Activated CD8-positive, alpha-beta memory T cell treated with anti-CD3 and anti-CD28 coated beads for 1 hour (primary cell): Measurements from ENCODE around the gene PANK3.
A peak's percentile ranks its signal among the peaks of the same experiment; 100 is the strongest.
"Not testable (repeated sequence)": the region's sequence is repeated elsewhere in the genome, so short reads cannot be mapped to it uniquely, and the experiment has no call there.

Experiments used
- DNase-seq, 2 donors: peaks; one replicate each; pipeline ENCODE4 v3.0.0-alpha.2; 2020; ENCODE audit warnings: low read depth in 1 of 2; ENCODE audit errors: extremely low read depth in 1 of 2

The PANK3 gene

GRCh38 chr5:168553377-168554130 lies 25.6 kb downstream of the PANK3 start:
- no peak for DNase-seq

- no peak for DNase-seq
Measured at GRCh38 chr5:168552146-168552545, 27.0 kb downstream of the PANK3 start.

- DNase-seq = no peak
Measured at GRCh38 chr5:168550656-168551055, 28.5 kb downstream of the PANK3 start.

- no peak for DNase-seq
Measured at GRCh38 chr5:168549554-168549953, 29.6 kb downstream of the PANK3 start.

- DNase-seq = no peak
Measured at GRCh38 chr5:168537176-168537575, 42.0 kb downstream of the PANK3 start.

GRCh38 chr5:168534351-168534750 lies 44.8 kb downstream of the PANK3 start:
- DNase-seq = not testable (repeated sequence)

GRCh38 chr5:168531987-168532864 lies 46.9 kb downstream of the PANK3 start:
- DNase-seq = no peak

- no peak for DNase-seq
Measured at GRCh38 chr5:168531191-168531590, 48.0 kb downstream of the PANK3 start.

- no peak for DNase-seq
Measured at GRCh38 chr5:168530621-168531150, 48.5 kb downstream of the PANK3 start.

- no peak for DNase-seq
Measured at GRCh38 chr5:168529374-168530234, 49.6 kb downstream of the PANK3 start.

GRCh38 chr5:168528521-168529373 lies 50.4 kb downstream of the PANK3 start, which contains the start of gene FBLL1:
Gene FBLL1, plus strand, starts transcription at chr5:168529305. Its CDS starts 200 bp downstream, at chr5:168529505.
- DNase-seq = peak in 1 of 2 donors; percentile 11

GRCh38 chr5:168527756-168528295 lies 51.3 kb downstream of the PANK3 start:
- DNase-seq = no peak

- DNase-seq = no peak
Measured at GRCh38 chr5:168525856-168526255, 53.3 kb downstream of the PANK3 start.

- DNase-seq = no peak
Measured at GRCh38 chr5:168513861-168514428, 65.2 kb downstream of the PANK3 start.

- DNase-seq = no peak
Measured at GRCh38 chr5:168502563-168503237, 76.5 kb downstream of the PANK3 start.
